Body of pancreas (tissue), 4 donors: ENCODE results near the gene TEX35.

Experiments
- POLR2A ChIP-seq, 3 donors: fragments of 450-650 bp; IDR thresholded peaks; one replicate each; pipeline ENCODE4 v1.6.1; 2016; ENCODE audit warnings: antibody characterized with exemption in 3 of 3, mild to moderate bottlenecking in 2 of 3
- TF ChIP-seq, protein P1 (sequence below), 7 experiments: fragments of 450-650 bp in 4 of 7; fragments of 200-600 bp in 3 of 7; sonication (generic) in 3 of 7; IDR thresholded peaks; one replicate each; pipeline ENCODE4 v1.5.1; 2016 to 2019; ENCODE audit warnings: antibody characterized with exemption in 7 of 7

GRCh38 chr1:178493301-178493741 is 19.6 kb upstream of the TEX35 start:
- TF ChIP-seq, protein P1, sequence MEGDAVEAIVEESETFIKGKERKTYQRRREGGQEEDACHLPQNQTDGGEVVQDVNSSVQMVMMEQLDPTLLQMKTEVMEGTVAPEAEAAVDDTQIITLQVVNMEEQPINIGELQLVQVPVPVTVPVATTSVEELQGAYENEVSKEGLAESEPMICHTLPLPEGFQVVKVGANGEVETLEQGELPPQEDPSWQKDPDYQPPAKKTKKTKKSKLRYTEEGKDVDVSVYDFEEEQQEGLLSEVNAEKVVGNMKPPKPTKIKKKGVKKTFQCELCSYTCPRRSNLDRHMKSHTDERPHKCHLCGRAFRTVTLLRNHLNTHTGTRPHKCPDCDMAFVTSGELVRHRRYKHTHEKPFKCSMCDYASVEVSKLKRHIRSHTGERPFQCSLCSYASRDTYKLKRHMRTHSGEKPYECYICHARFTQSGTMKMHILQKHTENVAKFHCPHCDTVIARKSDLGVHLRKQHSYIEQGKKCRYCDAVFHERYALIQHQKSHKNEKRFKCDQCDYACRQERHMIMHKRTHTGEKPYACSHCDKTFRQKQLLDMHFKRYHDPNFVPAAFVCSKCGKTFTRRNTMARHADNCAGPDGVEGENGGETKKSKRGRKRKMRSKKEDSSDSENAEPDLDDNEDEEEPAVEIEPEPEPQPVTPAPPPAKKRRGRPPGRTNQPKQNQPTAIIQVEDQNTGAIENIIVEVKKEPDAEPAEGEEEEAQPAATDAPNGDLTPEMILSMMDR (IDR thresholded peaks at IDR 0.05) = no peak
- no peak for TF ChIP-seq POLR2A (IDR thresholded peaks at IDR 0.05)
